ENCODE measurements around the gene MDGA2. TPM values are rescaled to one million over a fixed set of nuclear protein-coding genes. Genes with fewer than 3 reads are reported as not detected.

Gene MDGA2
- total and polyA plus RNA-seq, 11 donors = 0.12 to 0.26 TPM; not detected in 9

- Histone ChIP-seq H3K4me1 (no peaks in the 10 kb centered on the region), H3K27ac (no peak overlapping the region), H3K9me3 (no peaks in the 10 kb centered on the region), H3K36me3 (no peaks in the 10 kb centered on the region), H3K27me3 (no peaks in the 10 kb centered on the region), H3K4me3 (no peak overlapping the region)
- TF ChIP-seq CTCF (IDR thresholded peaks at IDR 0.05) (no peak), POLR2A (IDR thresholded peaks at IDR 0.05) (no peak)
- ATAC-seq (no peak), DNase-seq (no peak)
- intact Hi-C loops (cut with DNase I) = no loop called here
These were observed 636.1 kb downstream of the MDGA2 start for GRCh38 chr14:47039336-47039735.

DNA sequence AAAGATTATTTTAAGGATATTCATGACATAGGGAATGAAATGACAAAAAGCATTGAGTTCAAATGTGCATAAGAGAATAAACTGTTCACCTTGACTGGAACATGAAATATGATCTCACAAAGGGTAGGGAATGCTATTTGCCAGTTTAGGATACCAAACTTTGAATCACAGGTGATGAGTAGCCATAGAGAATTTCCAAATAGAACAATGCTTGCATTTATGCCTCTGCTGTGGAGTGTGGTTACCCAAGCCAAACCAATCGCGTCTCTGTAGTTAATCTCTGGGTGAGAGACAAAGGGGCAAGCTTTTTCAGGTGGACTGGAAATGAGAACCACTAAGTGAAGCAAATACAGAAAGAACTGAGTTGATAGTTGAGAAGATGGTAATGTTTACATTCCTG is 652.7 kb downstream of the MDGA2 start:
- WGBS, 4 donors = 87 to 95% (median 91%) methylated on average over 2 of the region's 2 CpGs
- Histone ChIP-seq H3K4me3 (no peak overlapping the region), H3K4me1 (no peaks in the 10 kb centered on the region), H3K27ac (no peak overlapping the region), H3K9me3 (no peaks in the 10 kb centered on the region), H3K36me3 (no peaks in the 10 kb centered on the region), H3K27me3 (no peaks in the 10 kb centered on the region)
- intact Hi-C loops (cut with DNase I) = no loop called here
- ATAC-seq = no peak
- no peak for TF ChIP-seq POLR2A (IDR thresholded peaks at IDR 0.05)
- TF ChIP-seq CTCF (IDR thresholded peaks at IDR 0.05) = no peak
- no peak for DNase-seq

GRCh38 chr14:47020500-47020899 is 654.9 kb downstream of the MDGA2 start:
- intact Hi-C loops (cut with DNase I) = no loop called here
- H3K4me1 ChIP-seq = no peaks in the 10 kb centered on the region
- 82 to 88% (median 85%) methylated on average over 2 of the region's 2 CpGs for WGBS, 4 donors
- ATAC-seq (no peak), DNase-seq (no peak)
- no peak overlapping the region for H3K4me3 ChIP-seq
- no peaks in the 10 kb centered on the region for H3K9me3 ChIP-seq
- TF ChIP-seq CTCF (IDR thresholded peaks at IDR 0.05) (no peak), POLR2A (IDR thresholded peaks at IDR 0.05) (no peak)
- H3K27me3 ChIP-seq = no peaks in the 10 kb centered on the region
- H3K27ac ChIP-seq = no peak overlapping the region
- no peaks in the 10 kb centered on the region for H3K36me3 ChIP-seq

GRCh38 chr14:47012533-47013280 is 662.7 kb downstream of the MDGA2 start:
- intact Hi-C loops (cut with DNase I) = no loop called here
- WGBS, 4 donors = 68 to 72% (median 69%) methylated on average over 6 of the region's 6 CpGs
- ATAC-seq = no peak
- DNase-seq = no peak
- H3K27ac ChIP-seq = no peak overlapping the region
- H3K4me1 ChIP-seq = no peaks in the 10 kb centered on the region
- no peaks in the 10 kb centered on the region for H3K36me3 ChIP-seq
- H3K27me3 ChIP-seq = no peaks in the 10 kb centered on the region
- H3K9me3 ChIP-seq = no peaks in the 10 kb centered on the region
- TF ChIP-seq POLR2A (IDR thresholded peaks at IDR 0.05) = no peak
- no peak for TF ChIP-seq CTCF (IDR thresholded peaks at IDR 0.05)
- H3K4me3 ChIP-seq = no peak overlapping the region

Data from heart left ventricle (tissue), 16 donors.